Aorta (tissue), 5 donors: Measurements from ENCODE around the gene ACOX3. TPM values are rescaled to one million over a fixed set of nuclear protein-coding genes. Genes with fewer than 3 reads are reported as not detected.

ENCODE experiments used
- ATAC-seq: fragments of 200-7000 bp; cut with Tn5 transposase; one replicate; pipeline ENCODE4 v1.9.1; 2022; ENCODE audit warnings: moderate library complexity; ENCODE audit not compliant: low FRiP score
- DNase-seq, 2 donors: peaks; one replicate each; pipeline ENCODE4 v3.0.0-alpha.2; 2020
- H3K27ac ChIP-seq, 2 donors: one replicate each; pipeline ENCODE4 v1.5.1; 2013; ENCODE audit warnings: low read length in 2 of 2, mild to moderate bottlenecking in 2 of 2, moderate library complexity in 2 of 2, control low read depth in 1 of 2, inconsistent platforms in 1 of 2, low read depth in 1 of 2
- H3K27me3 ChIP-seq, 2 donors: one replicate each; pipeline ENCODE4 v1.6.1; 2013; ENCODE audit warnings: control low read depth in 1 of 2, low read length in 1 of 2, mild to moderate bottlenecking in 1 of 2, moderate library complexity in 1 of 2; ENCODE audit not compliant: insufficient read depth in 2 of 2, control insufficient read depth in 1 of 2
- H3K36me3 ChIP-seq, 2 donors: one replicate each; pipeline ENCODE4 v1.6.1; 2013; ENCODE audit warnings: control low read depth in 1 of 2, low read length in 1 of 2, mild to moderate bottlenecking in 1 of 2; ENCODE audit not compliant: insufficient read depth in 2 of 2, control insufficient read depth in 1 of 2
- H3K4me1 ChIP-seq, 2 donors: one replicate each; pipeline ENCODE4 v1.6.1; 2013; ENCODE audit warnings: low read length in 2 of 2, control low read depth in 1 of 2, mild to moderate bottlenecking in 1 of 2, moderate library complexity in 1 of 2; ENCODE audit not compliant: insufficient read depth in 2 of 2, control insufficient read depth in 1 of 2
- H3K4me3 ChIP-seq, 2 donors: one replicate each; pipeline ENCODE4 v1.5.1; 2013; ENCODE audit warnings: low read length in 2 of 2, control low read depth in 1 of 2, mild to moderate bottlenecking in 1 of 2
- H3K9me3 ChIP-seq: one replicate; pipeline ENCODE4 v1.6.1; 2013; ENCODE audit warnings: mild to moderate bottlenecking, low read length; ENCODE audit not compliant: control insufficient read depth
- WGBS, 2 donors: extraction: QIAGEN DNeasy Blood & Tissue Kit; methylation state at CpG; one replicate each; pipeline ENCODE4 v1.1.7; 2013; 5-methylcytosine and 5-hydroxymethylcytosine counted together
- intact Hi-C, 2 donors: fragments of 100-400 bp; cut with DNase I; formaldehyde crosslinking; loops; one replicate each; pipeline versions ENCODE4 v1.14.2 to v1.15.0; 2022
- polyA plus RNA-seq, 2 donors: library from polyadenylated mRNA; stranded (reverse); fragments of 200-250 nt; gene quantifications; one replicate each; pipeline ENCODE4 v1.2.3, GENCODE V29; 2013
- total RNA-seq, 2 donors: library from RNA; stranded (reverse); fragmentation: NEBNext Ultra II Directional; extraction: Animal tissue kit (Norgen Biotek cat#: 25700); gene quantifications; one replicate each; pipeline ENCODE4 v1.2.1, GENCODE V29; 2021
- donor health status: healthy with polysubstance abuse.
- donor health status: Bipolar disorder and iron deficiency.
- donor health status: DM: no; HTN: no; CAD: no.
- donor health status: DM: no; HTN: no; CAD: no.
- donor health status: DM: yes; HTN: yes; CAD: no.

ACOX3 gene
- total and polyA plus RNA-seq, 4 donors, result 26.3 to 43.7 (median 35.6) TPM

- WGBS, 2 donors, result 10 to 11% methylated on average over 4 of the region's 4 CpGs
- DNase-seq, result no peak
- no peak overlapping the region for H3K27ac ChIP-seq
- H3K4me3 ChIP-seq, result no peak overlapping the region
- H3K4me1 ChIP-seq, result no peaks in the 10 kb centered on the region
- H3K36me3 ChIP-seq, result no peaks in the 10 kb centered on the region
- intact Hi-C loops, result loop anchor here in 1 of 2 donors (10.0 kb wide), 1 partner anchor 74 kb away; the partner anchor contains the start of gene HTRA3
- no peaks in the 10 kb centered on the region for H3K9me3 ChIP-seq
- ATAC-seq, result no peak
- H3K27me3 ChIP-seq, result no peaks in the 10 kb centered on the region
These were observed 102.1 kb downstream of the ACOX3 start for GRCh38 chr4:8338351-8338961.

- no peak for DNase-seq
- intact Hi-C loops, result loop anchor here in 1 of 2 donors (10.0 kb wide), 1 partner anchor 72 kb away; the partner anchor contains the start of gene HTRA3
These were observed 104.0 kb downstream of the ACOX3 start for GRCh38 chr4:8336412-8337075.

GRCh38 chr4:8335848-8336247 lies 104.7 kb downstream of the ACOX3 start:
- H3K27me3 ChIP-seq, result no peaks in the 10 kb centered on the region
- WGBS, 2 donors, result 96 to 97% methylated on average over 2 of the region's 2 CpGs
- no peaks in the 10 kb centered on the region for H3K36me3 ChIP-seq
- H3K4me3 ChIP-seq, result no peak overlapping the region
- no peaks in the 10 kb centered on the region for H3K9me3 ChIP-seq
- intact Hi-C loops, result loop anchor here in 1 of 2 donors (10.0 kb wide), 1 partner anchor 71 kb away; the partner anchor contains the start of gene HTRA3
- no peaks in the 10 kb centered on the region for H3K4me1 ChIP-seq
- no peak for ATAC-seq
- no peak overlapping the region for H3K27ac ChIP-seq
- no peak for DNase-seq

More at GRCh38 chr4:8336412-8337075, 104.0 kb downstream of the ACOX3 start:
- Histone ChIP-seq H3K36me3 (no peaks in the 10 kb centered on the region), H3K27ac (no peak overlapping the region), H3K9me3 (no peaks in the 10 kb centered on the region), H3K4me3 (no peak overlapping the region), H3K27me3 (no peaks in the 10 kb centered on the region), H3K4me1 (no peaks in the 10 kb centered on the region)
- WGBS, 2 donors, result 92 to 93% methylated on average over 7 of the region's 7 CpGs
- no peak for ATAC-seq

- no peak overlapping the region for H3K27ac ChIP-seq
- H3K9me3 ChIP-seq, result no peaks in the 10 kb centered on the region
- 95 to 96% methylated on average over 13 of the region's 13 CpGs for WGBS, 2 donors
- ATAC-seq, result no peak
- DNase-seq, result peak; percentile 16 to 50
- H3K4me3 ChIP-seq, result no peak overlapping the region
- no peaks in the 10 kb centered on the region for H3K27me3 ChIP-seq
- no peaks in the 10 kb centered on the region for H3K36me3 ChIP-seq
- no peaks in the 10 kb centered on the region for H3K4me1 ChIP-seq
- intact Hi-C loops, result loop anchor here in 1 of 2 donors (10.0 kb wide), 1 partner anchor 70 kb away; the partner anchor contains the start of gene HTRA3
These were observed 105.6 kb downstream of the ACOX3 start for GRCh38 chr4:8334786-8335460.

- whole genome bisulfite sequencing, 2 donors, result 81 to 83% methylated on average over 14 of the region's 14 CpGs
- Histone ChIP-seq H3K4me3 (no peak overlapping the region), H3K4me1 (no peaks in the 10 kb centered on the region), H3K36me3 (no peaks in the 10 kb centered on the region), H3K27ac (no peak overlapping the region), H3K27me3 (no peaks in the 10 kb centered on the region), H3K9me3 (no peaks in the 10 kb centered on the region)
- peak in 1 of 2 donors; percentile 9 for DNase-seq
- no peak for ATAC-seq
- intact Hi-C loops, result loop anchor here in 1 of 2 donors (10.0 kb wide), 1 partner anchor 69 kb away; the partner anchor contains the start of gene HTRA3
These were observed 106.6 kb downstream of the ACOX3 start for GRCh38 chr4:8333726-8334460.

GRCh38 chr4:8332891-8333331 lies 107.6 kb downstream of the ACOX3 start:
- Histone ChIP-seq H3K9me3 (no peaks in the 10 kb centered on the region), H3K36me3 (no peaks in the 10 kb centered on the region), H3K4me1 (no peaks in the 10 kb centered on the region), H3K27me3 (no peaks in the 10 kb centered on the region), H3K4me3 (no peak overlapping the region), H3K27ac (no peak overlapping the region)
- ATAC-seq (no peak), DNase-seq (peak; percentile 21 to 57)
- 34 to 43% methylated on average over 7 to 8 of the region's 8 CpGs for WGBS, 2 donors
- intact Hi-C loops, result loop anchor here in 1 of 2 donors (10.0 kb wide), 1 partner anchor 68 kb away; the partner anchor contains the start of gene HTRA3

GRCh38 chr4:8332038-8332857 lies 108.3 kb downstream of the ACOX3 start:
- DNase-seq (peak; percentile 24 to 36), ATAC-seq (no peak)
- no peaks in the 10 kb centered on the region for H3K9me3 ChIP-seq
- no peaks in the 10 kb centered on the region for H3K36me3 ChIP-seq
- no peak overlapping the region for H3K27ac ChIP-seq
- H3K4me3 ChIP-seq, result no peak overlapping the region
- no peaks in the 10 kb centered on the region for H3K4me1 ChIP-seq
- intact Hi-C loops, result loop anchor here in 1 of 2 donors (10.0 kb wide), 1 partner anchor 67 kb away; the partner anchor contains the start of gene HTRA3
- WGBS, 2 donors, result 83 to 84% methylated on average over 11 to 12 of the region's 12 CpGs
- no peaks in the 10 kb centered on the region for H3K27me3 ChIP-seq
